Mucosa of descending colon (tissue), 3 donors: ENCODE data around the gene GTF3C5. TPM values are rescaled to one million over a fixed set of nuclear protein-coding genes. Genes with fewer than 3 reads are reported as not detected.

ENCODE experiments used
- ATAC-seq: fragments of 200-7000 bp; cut with Tn5 transposase; one replicate; pipeline ENCODE4 v1.9.1; 2020; ENCODE audit warnings: mild to moderate bottlenecking, moderate library complexity
- DNase-seq, 3 donors: peaks; one replicate each; pipeline ENCODE4 v3.0.0-alpha.2; 2020
- H3K36me3 ChIP-seq: fragments of 200-600 bp; one replicate; pipeline ENCODE4 v1.8.0; 2021; ENCODE audit warnings: low read depth, mild to moderate bottlenecking
- H3K4me1 ChIP-seq: fragments of 200-600 bp; one replicate; pipeline ENCODE4 v1.8.0; 2021; ENCODE audit warnings: low read depth, mild to moderate bottlenecking
- H3K4me3 ChIP-seq: fragments of 200-600 bp; one replicate; pipeline ENCODE4 v1.8.0; 2021; ENCODE audit warnings: mild to moderate bottlenecking
- H3K9me3 ChIP-seq: fragments of 200-600 bp; one replicate; pipeline ENCODE4 v1.8.0; 2021; ENCODE audit warnings: mild to moderate bottlenecking
- intact Hi-C, 2 donors: fragments of 100-400 bp; cut with DNase I in 1 of 2; cut with micrococcal nuclease in 1 of 2; formaldehyde crosslinking; loops; one replicate each; pipeline versions ENCODE4 v1.11.0 to v1.11.1; 2022; cut with DNase I, micrococcal nuclease
- total RNA-seq, 3 donors: library from RNA; stranded (reverse); fragmentation: NEBNext Ultra II Directional in 2 of 3; extraction: Animal tissue kit (Norgen Biotek cat#: 25700) in 2 of 3; gene quantifications; one replicate each; pipeline versions ENCODE4 v1.2.1 to v1.2.4, GENCODE V29; 2021 to 2023
- TF ChIP-seq, protein P1 (sequence below): fragments of 200-600 bp; IDR thresholded peaks from one replicate; pipeline ENCODE4 v1.8.0; 2022; ENCODE audit warnings: antibody characterized with exemption, mild to moderate bottlenecking
- donor health status: DM: no; HTN: no; CAD: no; lungs with moderate emphysema.
- donor health status: DM: no; HTN: no; CAD: no.
- donor health status: DM: no; HTN: yes; CAD: no.

The GTF3C5 gene
- total RNA-seq, 3 donors from 2014 or later = 45.8 to 53.6 (median 52.2) TPM

- intact Hi-C loops = no loop called here
- no peak for DNase-seq
- no peak for ATAC-seq
- Histone ChIP-seq H3K4me1 (no peaks in the 10 kb centered on the region), H3K4me3 (no peak overlapping the region), H3K9me3 (no peaks in the 10 kb centered on the region), H3K36me3 (no peaks in the 10 kb centered on the region)
- TF ChIP-seq, protein P1, sequence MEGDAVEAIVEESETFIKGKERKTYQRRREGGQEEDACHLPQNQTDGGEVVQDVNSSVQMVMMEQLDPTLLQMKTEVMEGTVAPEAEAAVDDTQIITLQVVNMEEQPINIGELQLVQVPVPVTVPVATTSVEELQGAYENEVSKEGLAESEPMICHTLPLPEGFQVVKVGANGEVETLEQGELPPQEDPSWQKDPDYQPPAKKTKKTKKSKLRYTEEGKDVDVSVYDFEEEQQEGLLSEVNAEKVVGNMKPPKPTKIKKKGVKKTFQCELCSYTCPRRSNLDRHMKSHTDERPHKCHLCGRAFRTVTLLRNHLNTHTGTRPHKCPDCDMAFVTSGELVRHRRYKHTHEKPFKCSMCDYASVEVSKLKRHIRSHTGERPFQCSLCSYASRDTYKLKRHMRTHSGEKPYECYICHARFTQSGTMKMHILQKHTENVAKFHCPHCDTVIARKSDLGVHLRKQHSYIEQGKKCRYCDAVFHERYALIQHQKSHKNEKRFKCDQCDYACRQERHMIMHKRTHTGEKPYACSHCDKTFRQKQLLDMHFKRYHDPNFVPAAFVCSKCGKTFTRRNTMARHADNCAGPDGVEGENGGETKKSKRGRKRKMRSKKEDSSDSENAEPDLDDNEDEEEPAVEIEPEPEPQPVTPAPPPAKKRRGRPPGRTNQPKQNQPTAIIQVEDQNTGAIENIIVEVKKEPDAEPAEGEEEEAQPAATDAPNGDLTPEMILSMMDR = no peak
These were observed 45.3 kb upstream of the GTF3C5 start for GRCh38 chr9:132985489-132985888.

DNA sequence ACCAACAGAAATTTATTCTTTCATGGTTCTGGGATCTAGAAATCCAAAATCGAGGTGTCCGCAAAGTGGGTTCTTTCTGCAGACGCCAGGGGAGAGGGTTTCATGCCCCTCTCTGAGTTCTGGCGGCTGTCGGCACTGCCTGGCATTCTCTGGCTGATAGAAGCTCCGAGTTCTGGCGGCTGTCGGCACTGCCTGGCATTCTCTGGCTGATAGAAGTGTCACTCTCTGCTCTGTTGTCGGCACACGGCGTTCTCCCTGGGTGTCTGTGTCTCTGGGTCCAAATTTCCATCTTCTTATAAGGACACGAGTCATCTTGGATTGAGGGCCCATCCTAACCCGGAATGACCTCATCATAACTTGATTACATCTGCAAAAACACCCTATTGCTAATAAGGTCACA lies 44.7 kb upstream of the GTF3C5 start:
- TF ChIP-seq, protein P1 = no peak
- no peak overlapping the region for H3K4me3 ChIP-seq
- intact Hi-C loops = no loop called here
- no peaks in the 10 kb centered on the region for H3K36me3 ChIP-seq
- no peak for ATAC-seq
- H3K4me1 ChIP-seq = no peaks in the 10 kb centered on the region
- DNase-seq = no peak
- H3K9me3 ChIP-seq = no peaks in the 10 kb centered on the region

DNA sequence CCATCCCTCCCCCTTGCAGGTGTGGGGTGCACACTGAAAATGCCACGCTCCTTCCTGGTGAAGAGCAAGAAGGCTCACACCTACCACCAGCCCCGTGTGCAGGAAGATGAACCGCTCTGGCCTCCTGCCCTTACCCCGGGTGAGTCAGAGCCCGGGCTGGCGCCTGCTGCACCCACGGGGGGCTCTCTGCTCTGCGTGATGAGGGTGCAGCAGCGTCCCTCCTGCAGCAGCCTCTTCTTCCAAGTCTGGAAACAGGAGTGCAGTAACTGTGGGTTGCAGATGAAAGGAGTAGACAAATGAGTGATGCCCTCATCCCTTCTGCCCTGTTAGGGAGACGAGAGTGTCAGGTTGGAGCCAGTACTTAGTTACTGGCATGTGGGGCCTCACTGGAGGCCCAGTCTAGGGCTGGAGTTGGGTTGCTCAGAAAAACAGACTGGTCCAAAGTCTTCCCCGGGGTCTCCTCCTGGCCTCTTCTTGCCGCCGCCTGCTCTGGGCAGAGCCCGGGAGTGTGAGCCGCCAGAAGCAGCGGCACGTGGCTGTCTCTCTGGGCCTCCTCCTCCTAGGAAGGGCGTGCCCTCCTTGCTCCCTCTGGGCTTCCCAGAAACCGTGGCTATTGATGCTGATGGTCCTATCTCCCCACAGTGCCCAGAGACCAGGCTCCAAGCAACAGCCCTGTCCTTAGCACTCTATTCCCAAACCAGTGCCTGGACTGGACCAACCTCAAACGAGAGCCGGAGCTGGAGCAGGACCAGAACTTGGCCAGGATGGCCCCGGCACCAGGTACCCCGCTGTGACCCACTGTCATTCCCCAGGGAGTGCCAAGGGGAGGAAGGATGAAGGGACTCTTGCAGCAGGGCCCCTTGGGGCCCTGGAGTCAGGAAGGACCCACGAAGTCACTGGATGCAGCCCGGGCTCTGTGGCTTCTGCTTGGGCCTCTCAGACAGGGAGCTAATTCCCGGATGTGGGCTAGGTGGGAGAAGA lies 43.9 kb upstream of the GTF3C5 start:
- TF ChIP-seq, protein P1 = no peak
- intact Hi-C loops = no loop called here

GRCh38 chr9:132988244-132989013 lies 42.4 kb upstream of the GTF3C5 start:
- ATAC-seq = no peak
- Histone ChIP-seq H3K36me3 (no peaks in the 10 kb centered on the region), H3K4me3 (no peak overlapping the region), H3K9me3 (no peaks in the 10 kb centered on the region), H3K4me1 (no peaks in the 10 kb centered on the region)
- DNase-seq = no peak
- intact Hi-C loops = no loop called here
- TF ChIP-seq, protein P1 = no peak

More for the DNA sequence above, 43.9 kb upstream of the GTF3C5 start:
- Histone ChIP-seq H3K4me3 (no peak overlapping the region), H3K36me3 (no peaks in the 10 kb centered on the region), H3K4me1 (no peaks in the 10 kb centered on the region), H3K9me3 (no peaks in the 10 kb centered on the region)
- peak; percentile 49 for ATAC-seq
- DNase-seq = no peak

DNA sequence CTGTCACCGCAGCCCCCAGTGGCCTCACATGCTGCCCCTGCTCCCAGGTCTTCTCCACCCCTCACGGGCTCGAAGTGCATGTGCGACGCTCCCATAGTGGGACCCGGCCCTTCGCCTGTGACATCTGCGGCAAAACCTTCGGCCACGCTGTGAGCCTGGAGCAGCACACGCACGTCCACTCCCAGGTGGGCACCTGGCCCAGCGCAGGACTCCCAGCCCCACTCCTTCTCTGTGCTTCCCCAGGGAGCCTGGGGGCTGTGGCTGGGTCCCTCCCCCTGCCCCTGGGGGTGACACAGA lies 41.8 kb upstream of the GTF3C5 start:
- no peak overlapping the region for H3K4me3 ChIP-seq
- H3K9me3 ChIP-seq = no peaks in the 10 kb centered on the region
- TF ChIP-seq, protein P1 = no peak
- no peaks in the 10 kb centered on the region for H3K36me3 ChIP-seq
- intact Hi-C loops = no loop called here
- no peak for DNase-seq
- ATAC-seq = no peak
- H3K4me1 ChIP-seq = no peaks in the 10 kb centered on the region
